ENCODE measurements around the gene SAXO1.

SAXO1 gene

GRCh38 chr9:19018201-19018600 is 14.8 kb downstream of the SAXO1 start:
- no peak for TF ChIP-seq REST (IDR thresholded peaks at IDR 0.05; ENCODE audit: insufficient replicate concordance, low read depth)
- TF ChIP-seq GABPA (IDR thresholded peaks at IDR 0.05; ENCODE audit: low read depth): no peak
- TF ChIP-seq CTCF (IDR thresholded peaks at IDR 0.05; ENCODE audit: insufficient read depth, low read length): no peak
- no peak for TF ChIP-seq POLR2AphosphoS5 (IDR thresholded peaks at IDR 0.05; ENCODE audit: low read depth)
- TF ChIP-seq SPI1 (IDR thresholded peaks at IDR 0.05; ENCODE audit: borderline replicate concordance, low read depth): peak; percentile 59; the same call in 1 of the 2 replicates
- Histone ChIP-seq H3K27me3 (ENCODE audit: insufficient read depth, poor library complexity, severe bottlenecking) (no peaks in the 10 kb centered on the region), H3K27ac (replicated peaks) (no peak overlapping the region), H3K4me3 (replicated peaks; ENCODE audit: insufficient read depth, low read length) (no peak overlapping the region)
- no peak for DNase-seq (ENCODE audit: low read depth in 1 of 2, low spot score in 1 of 2)

GRCh38 chr9:19009391-19009965 is 23.5 kb downstream of the SAXO1 start:
- Histone ChIP-seq H3K27me3 (ENCODE audit: insufficient read depth, poor library complexity, severe bottlenecking) (no peaks in the 10 kb centered on the region), H3K4me3 (replicated peaks; ENCODE audit: insufficient read depth, low read length) (no peak overlapping the region), H3K27ac (replicated peaks) (no peak overlapping the region)
- DNase-seq (ENCODE audit: low read depth in 1 of 2, low spot score in 1 of 2): no peak
- TF ChIP-seq GABPA (IDR thresholded peaks at IDR 0.05; ENCODE audit: low read depth): no peak
- TF ChIP-seq POLR2AphosphoS5 (IDR thresholded peaks at IDR 0.05; ENCODE audit: low read depth): no peak
- TF ChIP-seq CTCF (IDR thresholded peaks at IDR 0.05; ENCODE audit: insufficient read depth, low read length): no peak
- no peak for TF ChIP-seq REST (IDR thresholded peaks at IDR 0.05; ENCODE audit: insufficient replicate concordance, low read depth)
- no peak for TF ChIP-seq SPI1 (IDR thresholded peaks at IDR 0.05; ENCODE audit: borderline replicate concordance, low read depth)

- no peak overlapping the region for H3K4me3 ChIP-seq (replicated peaks; ENCODE audit: insufficient read depth, low read length)
- DNase-seq (ENCODE audit: low read depth in 1 of 2, low spot score in 1 of 2): no peak
- TF ChIP-seq CTCF (IDR thresholded peaks at IDR 0.05; ENCODE audit: insufficient read depth, low read length) (no peak), POLR2AphosphoS5 (IDR thresholded peaks at IDR 0.05; ENCODE audit: low read depth) (no peak), REST (IDR thresholded peaks at IDR 0.05; ENCODE audit: insufficient replicate concordance, low read depth) (no peak), GABPA (IDR thresholded peaks at IDR 0.05; ENCODE audit: low read depth) (no peak), SPI1 (IDR thresholded peaks at IDR 0.05; ENCODE audit: borderline replicate concordance, low read depth) (no peak)
- no peak overlapping the region for H3K27ac ChIP-seq (replicated peaks)
- H3K27me3 ChIP-seq (ENCODE audit: insufficient read depth, poor library complexity, severe bottlenecking): no peaks in the 10 kb centered on the region
These were observed 32.9 kb downstream of the SAXO1 start for GRCh38 chr9:19000133-19000532.

Data from HL-60 (cell line).